ENCODE results near the gene FNDC3A. TPM values are rescaled to one million over a fixed set of nuclear protein-coding genes. Genes with fewer than 3 reads are reported as not detected.

The FNDC3A gene
- total RNA-seq, 1 experiment from 2014 or later = 49.3 TPM

DNA sequence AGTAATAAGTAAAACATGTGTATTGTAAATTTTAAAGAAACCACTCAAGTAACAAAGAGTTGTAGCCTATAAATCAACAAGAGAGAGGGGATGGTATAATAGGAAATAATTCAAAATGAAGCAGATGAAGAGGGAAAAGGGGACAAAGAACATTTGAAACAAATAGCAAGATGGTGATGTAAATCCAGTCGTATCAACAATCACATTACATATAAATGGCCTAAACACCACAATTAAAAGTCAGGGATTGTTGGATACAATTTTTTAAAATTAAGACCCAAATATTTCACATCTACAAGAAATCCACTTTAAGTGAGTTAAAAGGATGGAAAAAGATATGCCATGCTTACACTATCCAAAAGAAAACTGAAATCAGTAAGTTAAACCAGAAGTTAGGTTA lies 15.2 kb downstream of the FNDC3A start:
- POLR2A ChIA-PET (ENCODE audit: low non-redundant PET) = no interaction called here

DNA sequence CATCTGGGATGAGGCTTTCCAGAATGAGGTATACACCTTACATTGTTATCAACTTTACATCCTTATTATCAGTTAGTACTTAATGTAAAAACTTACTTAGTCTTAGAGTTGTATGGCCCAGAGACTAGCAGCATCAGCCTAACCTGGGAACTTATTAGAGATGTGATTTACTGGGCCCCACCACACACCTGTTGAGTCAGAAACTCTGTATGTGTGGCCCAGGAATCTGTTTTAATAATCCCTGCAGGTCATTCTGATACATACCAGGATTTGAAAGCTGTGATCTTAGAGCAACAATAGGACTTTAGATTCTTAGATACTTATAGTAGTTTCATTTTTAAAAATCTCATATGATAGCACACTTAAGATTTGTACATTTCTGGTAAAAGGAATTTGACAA lies 17.4 kb downstream of the FNDC3A start:
- Histone ChIP-seq H3K27ac (ENCODE audit: low read depth, low read length, poor library complexity, severe bottlenecking) (no peak overlapping the region), H3K9me3 (ENCODE audit: low read depth, low read length, poor library complexity, severe bottlenecking) (peaks cover 13% of the 10 kb centered on the region), H3K4me1 (ENCODE audit: insufficient read depth, low read length, poor library complexity, severe bottlenecking) (no peaks in the 10 kb centered on the region), H3K27me3 (replicated peaks; ENCODE audit: insufficient read depth, low read depth, low read length, poor library complexity) (no peaks in the 10 kb centered on the region), H3K4me3 (ENCODE audit: low read depth, low read length, poor library complexity, severe bottlenecking) (no peak overlapping the region), H3K36me3 (ENCODE audit: insufficient read depth, low read length, poor library complexity, severe bottlenecking) (no peaks in the 10 kb centered on the region)
- TF ChIP-seq EZH2 (IDR thresholded peaks at IDR 0.05; ENCODE audit: borderline replicate concordance, low read depth, low read length, poor library complexity, severe bottlenecking) = no peak
- TF ChIP-seq, protein P1, sequence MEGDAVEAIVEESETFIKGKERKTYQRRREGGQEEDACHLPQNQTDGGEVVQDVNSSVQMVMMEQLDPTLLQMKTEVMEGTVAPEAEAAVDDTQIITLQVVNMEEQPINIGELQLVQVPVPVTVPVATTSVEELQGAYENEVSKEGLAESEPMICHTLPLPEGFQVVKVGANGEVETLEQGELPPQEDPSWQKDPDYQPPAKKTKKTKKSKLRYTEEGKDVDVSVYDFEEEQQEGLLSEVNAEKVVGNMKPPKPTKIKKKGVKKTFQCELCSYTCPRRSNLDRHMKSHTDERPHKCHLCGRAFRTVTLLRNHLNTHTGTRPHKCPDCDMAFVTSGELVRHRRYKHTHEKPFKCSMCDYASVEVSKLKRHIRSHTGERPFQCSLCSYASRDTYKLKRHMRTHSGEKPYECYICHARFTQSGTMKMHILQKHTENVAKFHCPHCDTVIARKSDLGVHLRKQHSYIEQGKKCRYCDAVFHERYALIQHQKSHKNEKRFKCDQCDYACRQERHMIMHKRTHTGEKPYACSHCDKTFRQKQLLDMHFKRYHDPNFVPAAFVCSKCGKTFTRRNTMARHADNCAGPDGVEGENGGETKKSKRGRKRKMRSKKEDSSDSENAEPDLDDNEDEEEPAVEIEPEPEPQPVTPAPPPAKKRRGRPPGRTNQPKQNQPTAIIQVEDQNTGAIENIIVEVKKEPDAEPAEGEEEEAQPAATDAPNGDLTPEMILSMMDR (conservative IDR thresholded peaks at IDR 0.05; ENCODE audit: low read depth, low read length) = no peak
- POLR2A ChIA-PET (ENCODE audit: low non-redundant PET) = no interaction called here
- no TSS peak for BruUV-seq (replicated peaks)
- no peak for DNase-seq (ENCODE audit: low spot score)
- CTCF ChIA-PET = no interaction called here
- intact Hi-C loops (cut with micrococcal nuclease; ENCODE audit: unreplicated experiment) = no loop called here

More for the DNA sequence above, 15.2 kb downstream of the FNDC3A start:
- H3K4me1 ChIP-seq (ENCODE audit: insufficient read depth, low read length, poor library complexity, severe bottlenecking) = no peaks in the 10 kb centered on the region
- intact Hi-C loops (cut with micrococcal nuclease; ENCODE audit: unreplicated experiment) = no loop called here
- H3K27ac ChIP-seq (ENCODE audit: low read depth, low read length, poor library complexity, severe bottlenecking) = no peak overlapping the region
- DNase-seq (ENCODE audit: low spot score) = no peak
- CTCF ChIA-PET = no interaction called here
- BruUV-seq (replicated peaks) = no TSS peak
- no peak overlapping the region for H3K4me3 ChIP-seq (ENCODE audit: low read depth, low read length, poor library complexity, severe bottlenecking)
- H3K36me3 ChIP-seq (ENCODE audit: insufficient read depth, low read length, poor library complexity, severe bottlenecking) = no peaks in the 10 kb centered on the region
- H3K27me3 ChIP-seq (replicated peaks; ENCODE audit: insufficient read depth, low read depth, low read length, poor library complexity) = no peaks in the 10 kb centered on the region
- H3K9me3 ChIP-seq (ENCODE audit: low read depth, low read length, poor library complexity, severe bottlenecking) = peaks cover 13% of the 10 kb centered on the region
- TF ChIP-seq, protein P1 (conservative IDR thresholded peaks at IDR 0.05; ENCODE audit: low read depth, low read length) = no peak
- TF ChIP-seq EZH2 (IDR thresholded peaks at IDR 0.05; ENCODE audit: borderline replicate concordance, low read depth, low read length, poor library complexity, severe bottlenecking) = no peak

DNA sequence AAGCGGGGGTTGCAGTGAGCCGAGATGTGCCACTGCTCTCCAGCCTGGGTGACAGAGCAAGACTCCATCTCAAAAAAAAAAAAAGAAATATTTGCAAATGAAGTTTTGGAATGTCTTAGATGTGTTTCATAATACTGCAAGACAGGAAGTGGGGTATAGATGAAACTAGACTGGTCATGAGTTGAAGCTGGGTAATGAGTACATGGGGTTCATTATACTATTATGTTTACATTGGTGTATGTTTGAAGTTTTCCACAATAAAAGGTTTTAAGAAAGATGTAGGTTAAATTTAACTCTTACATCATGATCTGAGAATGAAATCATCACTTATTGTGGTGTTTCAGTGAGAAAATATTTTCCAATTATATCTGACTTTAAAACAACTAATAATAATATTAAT lies 19.0 kb downstream of the FNDC3A start:
- CTCF ChIA-PET = no interaction called here

More for the DNA sequence above, 19.0 kb downstream of the FNDC3A start:
- Histone ChIP-seq H3K36me3 (ENCODE audit: insufficient read depth, low read length, poor library complexity, severe bottlenecking) (no peaks in the 10 kb centered on the region), H3K27me3 (replicated peaks; ENCODE audit: insufficient read depth, low read depth, low read length, poor library complexity) (no peaks in the 10 kb centered on the region), H3K9me3 (ENCODE audit: low read depth, low read length, poor library complexity, severe bottlenecking) (peaks cover 19% of the 10 kb centered on the region), H3K4me1 (ENCODE audit: insufficient read depth, low read length, poor library complexity, severe bottlenecking) (no peaks in the 10 kb centered on the region), H3K4me3 (ENCODE audit: low read depth, low read length, poor library complexity, severe bottlenecking) (no peak overlapping the region), H3K27ac (ENCODE audit: low read depth, low read length, poor library complexity, severe bottlenecking) (no peak overlapping the region)
- no peak for TF ChIP-seq EZH2 (IDR thresholded peaks at IDR 0.05; ENCODE audit: borderline replicate concordance, low read depth, low read length, poor library complexity, severe bottlenecking)
- TF ChIP-seq, protein P1 (conservative IDR thresholded peaks at IDR 0.05; ENCODE audit: low read depth, low read length) = no peak
- no peak for DNase-seq (ENCODE audit: low spot score)
- BruUV-seq (replicated peaks) = no TSS peak
- intact Hi-C loops (cut with micrococcal nuclease; ENCODE audit: unreplicated experiment) = no loop called here
- POLR2A ChIA-PET (ENCODE audit: low non-redundant PET) = no interaction called here
